Fibroblast of lung (primary cell): ENCODE measurements around the gene MAZ.

Experiments
- EZH2 ChIP-seq: IDR thresholded peaks from 2 replicates; pipeline ENCODE4 v1.5.1; 2012; ENCODE audit warnings: low read length, control low read depth, mild to moderate bottlenecking; ENCODE audit errors: missing control alignments
- TF ChIP-seq, protein P1 (sequence below), 2 donors: IDR thresholded peaks in 1 of 2; conservative IDR thresholded peaks in 1 of 2; 1 replicate in 1 of 2; 2 replicates in 1 of 2; pipeline ENCODE4 v1.5.1; 2011 to 2012; ENCODE audit warnings: low read length in 2 of 2, control low read depth in 1 of 2, inconsistent platforms in 1 of 2, low read depth in 1 of 2, mild to moderate bottlenecking in 1 of 2

DNA sequence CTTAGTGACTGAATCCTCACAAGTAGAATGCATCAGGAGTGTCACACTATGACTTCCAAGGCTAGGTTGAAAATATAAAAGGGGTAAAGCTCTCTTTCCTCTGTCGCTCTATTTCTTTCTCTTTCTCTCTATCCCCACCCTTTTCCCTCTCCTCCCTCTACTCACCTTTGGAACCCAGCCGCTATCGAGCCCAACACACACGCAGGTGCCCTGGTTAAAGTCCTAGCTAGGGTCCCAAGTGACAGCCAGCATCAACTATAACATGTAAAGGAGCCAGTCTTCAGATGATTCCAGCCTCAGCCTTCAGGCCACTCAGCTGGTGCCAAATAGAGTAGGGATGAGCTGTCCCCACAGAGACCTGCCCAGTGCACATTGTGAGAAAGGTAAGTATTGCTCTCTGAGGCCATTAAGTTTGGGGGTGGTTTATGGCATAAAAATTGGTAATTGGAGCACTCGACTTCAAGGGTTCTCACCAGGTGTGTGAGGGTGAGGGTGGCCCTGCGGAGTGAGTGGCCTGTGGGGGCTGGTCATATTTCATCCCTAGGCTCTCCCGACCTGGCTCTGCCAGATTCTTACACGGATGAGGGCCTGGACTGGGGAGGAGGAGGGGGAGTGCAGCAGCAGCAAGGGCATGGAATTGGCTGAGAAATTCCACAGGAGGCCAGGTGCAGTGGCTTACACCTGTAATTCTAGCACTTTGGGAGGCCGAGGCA lies 45.6 kb upstream of the MAZ start:
- TF ChIP-seq, protein P1, sequence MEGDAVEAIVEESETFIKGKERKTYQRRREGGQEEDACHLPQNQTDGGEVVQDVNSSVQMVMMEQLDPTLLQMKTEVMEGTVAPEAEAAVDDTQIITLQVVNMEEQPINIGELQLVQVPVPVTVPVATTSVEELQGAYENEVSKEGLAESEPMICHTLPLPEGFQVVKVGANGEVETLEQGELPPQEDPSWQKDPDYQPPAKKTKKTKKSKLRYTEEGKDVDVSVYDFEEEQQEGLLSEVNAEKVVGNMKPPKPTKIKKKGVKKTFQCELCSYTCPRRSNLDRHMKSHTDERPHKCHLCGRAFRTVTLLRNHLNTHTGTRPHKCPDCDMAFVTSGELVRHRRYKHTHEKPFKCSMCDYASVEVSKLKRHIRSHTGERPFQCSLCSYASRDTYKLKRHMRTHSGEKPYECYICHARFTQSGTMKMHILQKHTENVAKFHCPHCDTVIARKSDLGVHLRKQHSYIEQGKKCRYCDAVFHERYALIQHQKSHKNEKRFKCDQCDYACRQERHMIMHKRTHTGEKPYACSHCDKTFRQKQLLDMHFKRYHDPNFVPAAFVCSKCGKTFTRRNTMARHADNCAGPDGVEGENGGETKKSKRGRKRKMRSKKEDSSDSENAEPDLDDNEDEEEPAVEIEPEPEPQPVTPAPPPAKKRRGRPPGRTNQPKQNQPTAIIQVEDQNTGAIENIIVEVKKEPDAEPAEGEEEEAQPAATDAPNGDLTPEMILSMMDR (conservative IDR thresholded peaks at IDR 0.05 in 1 of 2, IDR thresholded peaks at IDR 0.05 in 1 of 2; ENCODE audit: low read depth in 1 of 2, low read length in 2 of 2): no peak
- no peak for TF ChIP-seq EZH2
